ENCODE measurements around the gene VKORC1. TPM values are rescaled to one million over a fixed set of nuclear protein-coding genes. Genes with fewer than 3 reads are reported as not detected.

Gene VKORC1
- total RNA-seq, 1 donor = 147 TPM

- Histone ChIP-seq H3K9me3 (ENCODE audit: low read depth, low read length) (no peaks in the 10 kb centered on the region), H3K27ac (ENCODE audit: low read depth, low read length) (no peak overlapping the region), H3K4me3 (ENCODE audit: insufficient read depth, low read length) (no peak overlapping the region), H3K36me3 (ENCODE audit: insufficient read depth, low read length) (peaks cover 38% of the 10 kb centered on the region), H2AFZ (ENCODE audit: low read length) (no peak overlapping the region), H3K4me1 (ENCODE audit: insufficient read depth, low read length) (peaks cover 16% of the 10 kb centered on the region), H3K79me2 (ENCODE audit: insufficient read depth, low read length) (peaks cover 18% of the 10 kb centered on the region), H3K27me3 (ENCODE audit: insufficient read depth, low read length) (no peaks in the 10 kb centered on the region), H3K4me2 (ENCODE audit: insufficient read depth, low read length) (no peak overlapping the region), H4K20me1 (ENCODE audit: insufficient read depth, low read length) (peaks cover 4% of the 10 kb centered on the region)
- TF ChIP-seq CTCF (IDR thresholded peaks at IDR 0.05; ENCODE audit: extremely low read depth, low read depth, low read length) = no peak
- DNase-seq (ENCODE audit: insufficient read length, low spot score, missing footprints) = peak; percentile 47
Measured at GRCh38 chr16:31113121-31114120, 18.8 kb upstream of the VKORC1 start.

- peaks cover 3% of the 10 kb centered on the region for H4K20me1 ChIP-seq (ENCODE audit: insufficient read depth, low read length)
- H3K79me2 ChIP-seq (ENCODE audit: insufficient read depth, low read length) = peaks cover 19% of the 10 kb centered on the region
- peaks cover 11% of the 10 kb centered on the region for H3K4me1 ChIP-seq (ENCODE audit: insufficient read depth, low read length)
- no peak overlapping the region for H3K4me3 ChIP-seq (ENCODE audit: insufficient read depth, low read length)
- H3K4me2 ChIP-seq (ENCODE audit: insufficient read depth, low read length) = no peak overlapping the region
- H3K27me3 ChIP-seq (ENCODE audit: insufficient read depth, low read length) = no peaks in the 10 kb centered on the region
- H2AFZ ChIP-seq (ENCODE audit: low read length) = no peak overlapping the region
- H3K36me3 ChIP-seq (ENCODE audit: insufficient read depth, low read length) = peaks cover 38% of the 10 kb centered on the region
- no peak for TF ChIP-seq CTCF (IDR thresholded peaks at IDR 0.05; ENCODE audit: extremely low read depth, low read depth, low read length)
- H3K27ac ChIP-seq (ENCODE audit: low read depth, low read length) = no peak overlapping the region
- DNase-seq (ENCODE audit: insufficient read length, low spot score, missing footprints) = peak; percentile 73
- H3K9me3 ChIP-seq (ENCODE audit: low read depth, low read length) = no peaks in the 10 kb centered on the region
Measured at GRCh38 chr16:31112711-31113110, 18.1 kb upstream of the VKORC1 start.

GRCh38 chr16:31111881-31112466 lies 17.4 kb upstream of the VKORC1 start:
- no peak overlapping the region for H3K4me2 ChIP-seq (ENCODE audit: insufficient read depth, low read length)
- no peak for TF ChIP-seq CTCF (IDR thresholded peaks at IDR 0.05; ENCODE audit: extremely low read depth, low read depth, low read length)
- H3K36me3 ChIP-seq (ENCODE audit: insufficient read depth, low read length) = peaks cover 38% of the 10 kb centered on the region

More at GRCh38 chr16:31111881-31112466, 17.4 kb upstream of the VKORC1 start:
- Histone ChIP-seq H3K27me3 (ENCODE audit: insufficient read depth, low read length) (no peaks in the 10 kb centered on the region), H3K9me3 (ENCODE audit: low read depth, low read length) (no peaks in the 10 kb centered on the region), H4K20me1 (ENCODE audit: insufficient read depth, low read length) (peaks cover 3% of the 10 kb centered on the region), H2AFZ (ENCODE audit: low read length) (no peak overlapping the region), H3K27ac (ENCODE audit: low read depth, low read length) (no peak overlapping the region), H3K4me3 (ENCODE audit: insufficient read depth, low read length) (no peak overlapping the region), H3K4me1 (ENCODE audit: insufficient read depth, low read length) (peaks cover 11% of the 10 kb centered on the region), H3K79me2 (ENCODE audit: insufficient read depth, low read length) (peaks cover 19% of the 10 kb centered on the region)
- DNase-seq (ENCODE audit: insufficient read length, low spot score, missing footprints) = peak; percentile 29
